AG08396 (cell line): Measurements from ENCODE around the gene DPP7.
"Not testable (repeated sequence)": the region's sequence is repeated elsewhere in the genome, so short reads cannot be mapped to it uniquely, and the experiment has no call there.

Experiments used
- DNase-seq: peaks from one replicate; pipeline ENCODE4 v3.0.0; 2012; ENCODE audit warnings: low spot score, mixed read lengths

The DPP7 gene

GRCh38 chr9:137070906-137071275 is 43.6 kb downstream of the DPP7 start:
- no peak for DNase-seq

- DNase-seq = peak; percentile 95
These were observed 44.2 kb downstream of the DPP7 start, which contains the start of gene SAPCD2 for GRCh38 chr9:137070201-137070905. TSS of gene SAPCD2 (minus strand) at chr9:137070557. CDS start at chr9:137070460, 97 bp downstream.

GRCh38 chr9:137069508-137070091 is 44.9 kb downstream of the DPP7 start:
- DNase-seq = no peak

- DNase-seq = no peak
These were observed 45.7 kb downstream of the DPP7 start for GRCh38 chr9:137068539-137069507.

DNA sequence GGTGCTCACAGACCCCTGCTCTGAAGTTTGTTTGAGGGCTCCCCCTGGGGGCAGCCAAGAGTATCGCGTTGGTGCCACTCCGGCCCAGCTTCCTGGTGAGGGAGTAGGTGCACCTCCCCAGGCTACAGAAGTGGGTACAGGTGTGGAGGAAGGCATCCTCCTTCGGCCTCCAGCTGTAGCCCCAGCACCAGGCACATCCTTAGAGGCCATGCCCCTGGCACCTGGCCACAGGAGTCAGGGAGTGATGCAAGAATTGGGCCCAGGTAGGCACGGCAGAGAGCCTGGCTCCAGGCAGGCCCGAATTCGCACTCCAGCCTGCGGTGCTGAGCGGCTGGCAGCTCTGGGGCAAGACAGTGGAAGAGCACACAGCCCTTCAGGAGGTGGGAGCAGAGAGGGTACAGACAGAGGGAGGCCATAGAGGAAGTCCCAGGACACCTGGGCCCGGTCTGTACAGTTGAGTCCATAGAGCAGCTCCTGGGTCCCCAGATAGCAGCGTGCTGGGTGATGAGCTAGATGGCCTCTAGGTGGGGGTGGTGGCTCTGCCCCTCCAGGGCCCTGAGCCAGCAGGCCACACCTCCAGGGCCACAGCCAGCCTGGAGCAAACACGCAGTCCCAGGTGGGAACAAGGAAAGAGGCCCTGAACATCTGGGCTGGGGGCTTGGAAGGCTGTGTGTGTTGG is 46.5 kb downstream of the DPP7 start:
- peak; percentile 87 for DNase-seq

GRCh38 chr9:137066096-137066861 is 48.3 kb downstream of the DPP7 start:
- DNase-seq = no peak

GRCh38 chr9:137065336-137065967 is 49.1 kb downstream of the DPP7 start:
- no peak for DNase-seq

DNA sequence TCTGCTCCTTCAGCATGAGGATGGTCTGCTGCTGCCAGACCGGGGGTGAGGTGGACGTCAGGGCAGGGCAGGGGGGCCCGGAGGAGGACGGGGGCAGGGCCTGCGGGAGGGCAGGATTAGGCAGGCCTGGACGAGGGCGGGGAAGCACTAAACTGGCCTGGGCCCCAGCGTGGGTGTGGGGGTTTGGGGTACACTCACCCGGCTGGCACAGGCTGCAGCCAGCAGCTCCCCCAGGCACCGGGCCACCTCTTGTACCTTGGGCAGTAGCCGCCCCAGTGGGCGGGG is 49.7 kb downstream of the DPP7 start:
- DNase-seq = no peak

DNA sequence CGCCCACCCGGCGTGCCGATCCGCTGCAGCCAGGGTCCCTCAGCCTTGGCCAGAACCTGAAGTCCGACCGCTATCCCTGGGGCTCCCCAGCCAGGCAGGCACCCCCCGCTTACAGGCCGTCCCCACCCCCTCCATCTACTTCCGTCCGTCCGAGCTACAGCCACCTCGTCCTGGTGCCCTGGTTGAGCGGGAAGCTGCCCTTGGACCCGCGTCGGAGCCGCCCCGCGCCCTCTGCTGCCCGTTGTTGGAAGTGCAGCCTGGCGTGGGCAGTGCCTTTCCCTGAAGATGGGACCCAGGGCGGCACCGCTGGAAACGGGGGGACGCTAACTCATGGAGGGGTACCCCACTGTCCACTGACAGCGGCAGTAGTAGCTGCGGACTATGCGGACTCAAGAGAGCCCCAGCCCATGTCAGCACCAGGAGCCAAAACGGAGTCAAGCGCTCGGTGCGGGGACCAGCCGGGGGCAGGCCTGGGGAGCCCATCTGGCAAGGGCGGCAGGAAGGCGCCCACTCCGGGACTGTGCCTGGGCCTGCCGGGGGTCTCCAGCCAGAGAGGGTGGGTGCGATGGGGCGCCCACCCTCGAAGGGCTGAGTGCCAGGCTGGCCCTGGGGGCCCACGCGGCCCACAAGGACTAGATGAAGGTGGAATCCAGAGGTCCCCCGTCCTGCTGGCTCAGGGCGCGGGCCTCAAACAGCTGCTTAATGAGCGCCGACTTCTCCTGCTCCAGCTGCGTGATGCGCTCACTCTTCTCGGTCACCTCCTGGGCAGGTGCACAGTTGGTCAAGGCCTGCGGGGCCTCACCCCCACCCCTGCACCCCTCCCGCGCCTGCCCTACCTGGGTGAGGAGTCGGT is 50.3 kb downstream of the DPP7 start:
- DNase-seq = peak; percentile 86

DNA sequence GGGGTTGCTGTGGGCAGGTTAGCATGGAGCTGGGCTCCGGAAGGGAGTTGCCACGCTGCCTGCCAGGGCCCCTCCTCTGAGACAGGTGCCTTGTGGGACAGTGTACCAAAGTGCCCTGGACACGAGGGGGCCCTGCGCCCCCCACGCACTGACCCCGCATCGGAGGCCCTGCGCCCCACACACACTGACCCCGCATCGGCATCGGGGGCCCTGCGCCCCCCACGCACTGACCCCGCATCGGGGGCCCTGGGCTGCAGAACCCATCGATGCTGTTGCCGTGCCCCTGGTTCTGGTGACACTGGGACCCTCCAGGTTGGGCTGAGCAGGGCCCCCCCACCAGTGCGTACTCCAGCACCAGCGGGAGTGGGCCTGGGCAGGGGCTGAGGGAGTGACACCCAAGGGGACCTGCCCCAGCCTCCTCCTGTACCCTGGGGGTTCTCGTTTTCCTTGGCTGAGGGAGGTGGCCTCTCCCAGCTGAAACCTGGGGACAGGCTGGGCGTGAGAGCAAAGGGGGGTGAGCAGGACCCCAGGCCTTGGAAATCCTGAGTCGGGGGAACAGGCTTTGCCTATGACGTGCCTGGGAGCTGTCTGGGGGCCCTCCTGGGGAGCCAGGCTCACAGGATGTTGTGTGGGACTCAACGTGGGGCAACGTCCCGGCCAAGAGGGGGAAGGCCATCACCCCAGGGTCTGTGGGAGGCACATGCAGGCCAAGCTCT is 51.1 kb downstream of the DPP7 start:
- DNase-seq = no peak

- DNase-seq = not testable (repeated sequence)
These were observed 51.7 kb downstream of the DPP7 start for GRCh38 chr9:137062798-137063197.

DNA sequence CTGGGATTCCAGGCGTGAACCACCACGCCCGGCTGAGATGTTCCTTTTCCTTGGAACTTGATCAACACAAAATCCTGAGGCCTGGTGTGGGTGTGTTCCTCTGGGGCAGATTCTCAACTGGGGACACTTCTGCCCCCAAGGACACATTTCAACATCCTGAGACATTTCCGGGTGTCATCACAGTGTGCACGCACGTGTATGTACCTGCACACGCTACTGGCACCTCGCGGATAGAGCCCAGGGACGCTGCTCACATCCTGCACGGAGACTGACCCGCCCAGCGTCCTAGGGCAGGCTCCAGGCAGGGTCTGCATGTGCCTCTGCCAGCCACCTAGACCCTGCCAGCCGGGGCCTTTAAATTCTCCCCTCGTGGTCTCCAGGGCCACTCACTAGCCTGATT is 52.1 kb downstream of the DPP7 start:
- DNase-seq = no peak
